Upper lobe of left lung (tissue), 4 donors: ENCODE measurements around the gene ARID3B.

ENCODE experiments used
- CTCF ChIP-seq, 6 experiments: fragments of 450-650 bp in 4 of 6; fragments of 200-600 bp in 2 of 6; sonication (generic) in 2 of 6; IDR thresholded peaks; one replicate each; pipeline ENCODE4 v1.5.1; 2016 to 2019; ENCODE audit warnings: antibody characterized with exemption in 6 of 6
- POLR2A ChIP-seq, 4 donors: fragments of 450-650 bp; IDR thresholded peaks; one replicate each; pipeline ENCODE4 v1.5.1; 2016 to 2017; ENCODE audit warnings: antibody characterized with exemption in 4 of 4, mild to moderate bottlenecking in 2 of 4
- POLR2AphosphoS5 ChIP-seq, 2 donors: sonication (generic); formaldehyde crosslinking; IDR thresholded peaks; one replicate each; pipeline ENCODE4 v1.5.1; 2017; ENCODE audit warnings: antibody characterized with exemption in 2 of 2

GRCh38 chr15:74578496-74578994 lies 37.5 kb downstream of the ARID3B start:
- no peak for TF ChIP-seq POLR2A (IDR thresholded peaks at IDR 0.05)
- TF ChIP-seq CTCF (IDR thresholded peaks at IDR 0.05): no peak
- TF ChIP-seq POLR2AphosphoS5 (IDR thresholded peaks at IDR 0.05): no peak
